ENCODE measurements around the gene CLPX. TPM values are rescaled to one million over a fixed set of nuclear protein-coding genes. Genes with fewer than 3 reads are reported as not detected.
A peak's percentile ranks its signal among the peaks of the same experiment; 100 is the strongest.

The CLPX gene
- total RNA-seq, 6 donors from 2014 or later = 39.3 to 105 (median 49.4) TPM

DNA sequence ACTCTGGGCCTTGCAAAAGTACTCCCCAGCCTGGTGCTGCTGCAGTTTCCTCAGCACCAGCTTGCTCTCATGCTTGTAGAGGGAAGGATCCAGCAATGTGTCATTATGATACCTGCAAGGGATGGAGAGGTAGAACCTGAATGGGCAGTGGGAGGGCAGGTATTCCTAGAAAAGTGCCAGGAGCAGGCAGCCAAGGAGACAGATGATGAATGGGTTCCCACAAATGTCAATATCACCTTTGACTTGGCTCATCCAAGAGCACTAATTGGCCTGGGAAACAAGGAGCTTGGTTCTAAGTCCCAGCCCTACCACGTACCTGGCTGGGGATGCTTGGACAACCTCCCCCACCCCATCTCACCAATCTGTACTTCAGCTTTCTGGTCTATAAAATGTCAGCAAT lies 16.8 kb upstream of the CLPX start:
- Histone ChIP-seq H3K4me3 (no peak overlapping the region), H3K4me1 (no peaks in the 10 kb centered on the region), H3K27me3 (no peaks in the 10 kb centered on the region), H3K27ac (no peak overlapping the region), H3K36me3 (no peaks in the 10 kb centered on the region), H3K9me3 (no peaks in the 10 kb centered on the region)
- ATAC-seq (ENCODE audit: low FRiP score in 2 of 2) (no peak), DNase-seq (no peak)
- 64 to 95% methylated on average over 1 of the region's 1 CpG for WGBS, 2 donors
- TF ChIP-seq, protein P1, sequence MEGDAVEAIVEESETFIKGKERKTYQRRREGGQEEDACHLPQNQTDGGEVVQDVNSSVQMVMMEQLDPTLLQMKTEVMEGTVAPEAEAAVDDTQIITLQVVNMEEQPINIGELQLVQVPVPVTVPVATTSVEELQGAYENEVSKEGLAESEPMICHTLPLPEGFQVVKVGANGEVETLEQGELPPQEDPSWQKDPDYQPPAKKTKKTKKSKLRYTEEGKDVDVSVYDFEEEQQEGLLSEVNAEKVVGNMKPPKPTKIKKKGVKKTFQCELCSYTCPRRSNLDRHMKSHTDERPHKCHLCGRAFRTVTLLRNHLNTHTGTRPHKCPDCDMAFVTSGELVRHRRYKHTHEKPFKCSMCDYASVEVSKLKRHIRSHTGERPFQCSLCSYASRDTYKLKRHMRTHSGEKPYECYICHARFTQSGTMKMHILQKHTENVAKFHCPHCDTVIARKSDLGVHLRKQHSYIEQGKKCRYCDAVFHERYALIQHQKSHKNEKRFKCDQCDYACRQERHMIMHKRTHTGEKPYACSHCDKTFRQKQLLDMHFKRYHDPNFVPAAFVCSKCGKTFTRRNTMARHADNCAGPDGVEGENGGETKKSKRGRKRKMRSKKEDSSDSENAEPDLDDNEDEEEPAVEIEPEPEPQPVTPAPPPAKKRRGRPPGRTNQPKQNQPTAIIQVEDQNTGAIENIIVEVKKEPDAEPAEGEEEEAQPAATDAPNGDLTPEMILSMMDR (IDR thresholded peaks at IDR 0.05) = no peak
- TF ChIP-seq POLR2AphosphoS5 (IDR thresholded peaks at IDR 0.05) (no peak), EP300 (IDR thresholded peaks at IDR 0.05) (no peak), POLR2A (IDR thresholded peaks at IDR 0.05) (no peak)

DNA sequence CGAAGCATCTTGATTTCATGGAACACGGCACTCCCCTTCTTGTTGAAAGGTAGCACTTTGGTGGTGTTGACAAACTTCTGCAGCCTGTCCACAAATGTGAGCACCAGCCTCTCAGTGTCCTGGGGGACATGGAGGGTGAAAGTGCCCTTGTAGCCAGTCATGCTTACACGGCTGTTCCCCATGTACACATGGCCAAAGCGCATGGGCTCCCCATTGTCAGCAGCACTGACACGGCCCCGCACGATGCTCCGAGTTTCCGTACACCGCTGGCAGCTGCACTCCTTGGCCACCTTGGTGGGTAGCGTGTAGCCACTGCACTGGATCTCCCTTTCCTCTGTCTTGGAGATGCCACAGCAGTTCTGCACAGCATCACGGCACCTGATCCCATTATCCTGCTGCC lies 13.4 kb upstream of the CLPX start:
- no peak for ATAC-seq (ENCODE audit: low FRiP score in 2 of 2)
- 93 to 96% methylated on average over 3 to 11 of the region's 12 CpGs for WGBS, 2 donors
- DNase-seq = no peak
- Histone ChIP-seq H3K9me3 (no peaks in the 10 kb centered on the region), H3K4me3 (no peak overlapping the region), H3K27me3 (no peaks in the 10 kb centered on the region), H3K36me3 (no peaks in the 10 kb centered on the region), H3K27ac (no peak overlapping the region), H3K4me1 (no peaks in the 10 kb centered on the region)
- TF ChIP-seq EP300 (IDR thresholded peaks at IDR 0.05) (no peak), POLR2A (IDR thresholded peaks at IDR 0.05) (no peak)
- TF ChIP-seq, protein P1 (IDR thresholded peaks at IDR 0.05) = no peak

DNA sequence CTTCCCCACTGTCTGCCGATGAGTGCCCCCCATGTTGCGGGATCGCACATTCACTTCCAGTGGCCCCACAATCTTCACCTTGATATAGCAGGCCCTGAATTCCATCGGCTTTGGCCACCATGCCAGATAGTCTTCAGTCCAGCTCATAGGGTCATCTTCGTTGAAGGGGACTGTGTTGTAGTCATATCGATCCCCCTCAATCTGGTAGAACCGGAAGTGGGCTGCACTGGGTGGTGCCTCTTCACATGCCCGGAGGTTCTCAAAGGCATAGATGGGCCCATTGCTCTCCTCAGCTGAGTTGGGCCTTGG lies 12.1 kb upstream of the CLPX start:
- 97 to 98% methylated on average over 8 of the region's 8 CpGs for WGBS, 2 donors
- Histone ChIP-seq H3K27ac (no peak overlapping the region), H3K4me1 (no peaks in the 10 kb centered on the region), H3K9me3 (no peaks in the 10 kb centered on the region), H3K4me3 (no peak overlapping the region), H3K36me3 (no peaks in the 10 kb centered on the region), H3K27me3 (no peaks in the 10 kb centered on the region)
- ATAC-seq (ENCODE audit: low FRiP score in 2 of 2) (peak in 1 of 2 donors; percentile 6), DNase-seq (no peak)
- TF ChIP-seq, protein P1 (IDR thresholded peaks at IDR 0.05) = no peak
- TF ChIP-seq EP300 (IDR thresholded peaks at IDR 0.05) (no peak), POLR2AphosphoS5 (IDR thresholded peaks at IDR 0.05) (no peak), POLR2A (IDR thresholded peaks at IDR 0.05) (no peak)

DNA sequence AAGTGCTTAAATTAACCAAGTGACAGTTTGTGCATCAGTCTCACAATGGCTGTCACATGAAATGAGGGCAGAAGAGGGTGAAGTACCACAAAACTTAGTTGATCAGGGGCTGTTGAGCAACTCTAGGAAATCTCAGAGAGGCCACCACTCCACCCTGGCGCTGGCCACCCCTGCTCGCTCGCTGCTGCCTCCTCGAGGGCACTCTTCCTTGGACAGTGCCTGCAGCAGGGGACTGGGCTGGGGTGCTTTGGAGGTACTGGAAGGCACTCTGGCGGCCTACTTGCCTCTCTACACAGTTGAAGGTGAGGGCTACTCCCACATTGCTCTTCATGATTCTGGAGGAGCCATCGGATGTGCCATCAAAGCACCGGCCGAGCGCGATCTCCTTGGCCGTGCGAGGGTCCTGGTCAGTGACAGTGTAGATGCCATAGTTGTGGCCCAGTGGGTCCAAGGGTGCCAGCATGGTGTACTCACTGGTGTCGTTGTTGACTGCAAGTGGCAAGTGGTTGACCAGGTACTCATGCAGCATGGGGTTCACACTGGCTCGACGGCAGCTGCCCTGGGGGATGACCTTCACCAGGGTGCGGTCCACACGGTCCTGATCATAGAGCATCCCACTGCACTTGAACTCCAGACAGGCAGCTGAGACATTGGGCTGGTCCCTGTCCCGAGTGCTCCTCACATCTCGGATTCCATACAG lies 11.6 kb upstream of the CLPX start:
- no peaks in the 10 kb centered on the region for H3K27me3 ChIP-seq
- no peaks in the 10 kb centered on the region for H3K36me3 ChIP-seq
- H3K4me3 ChIP-seq = no peak overlapping the region
- H3K4me1 ChIP-seq = no peaks in the 10 kb centered on the region
- TF ChIP-seq EP300 (IDR thresholded peaks at IDR 0.05) (no peak), POLR2AphosphoS5 (IDR thresholded peaks at IDR 0.05) (no peak), POLR2A (IDR thresholded peaks at IDR 0.05) (no peak)
- TF ChIP-seq, protein P1 (IDR thresholded peaks at IDR 0.05) = no peak
- no peak overlapping the region for H3K27ac ChIP-seq
- DNase-seq = no peak
- no peaks in the 10 kb centered on the region for H3K9me3 ChIP-seq
- ATAC-seq (ENCODE audit: low FRiP score in 2 of 2) = peak in 1 of 2 donors; percentile 40
- WGBS, 2 donors = 94 to 95% methylated on average over 5 to 15 of the region's 19 CpGs

DNA sequence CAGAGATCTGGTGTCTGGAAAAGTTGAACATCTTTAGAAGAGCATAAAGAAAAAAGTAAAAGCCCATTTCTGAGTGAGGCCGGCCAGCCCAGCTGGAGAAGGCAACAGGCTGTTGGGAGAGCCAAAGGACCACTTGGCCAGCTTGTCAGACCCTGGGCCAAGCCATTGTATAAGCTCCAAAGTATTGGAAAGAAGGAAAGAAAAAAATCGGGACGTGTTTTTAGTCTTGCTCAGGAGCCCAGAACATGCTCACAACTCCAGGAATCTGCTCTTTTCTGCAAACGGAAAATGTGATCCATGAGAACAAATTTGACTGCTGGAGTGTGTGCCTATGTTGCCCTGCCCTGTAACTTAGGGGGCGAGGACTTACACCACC lies 10.4 kb upstream of the CLPX start:
- DNase-seq (no peak), ATAC-seq (ENCODE audit: low FRiP score in 2 of 2) (peak in 1 of 2 donors; percentile 71)
- H3K4me3 ChIP-seq = no peak overlapping the region
- H3K4me1 ChIP-seq = no peaks in the 10 kb centered on the region
- no peak overlapping the region for H3K27ac ChIP-seq
- H3K36me3 ChIP-seq = no peaks in the 10 kb centered on the region
- H3K9me3 ChIP-seq = no peaks in the 10 kb centered on the region
- 66 to 87% methylated on average over 5 of the region's 5 CpGs for WGBS, 2 donors
- TF ChIP-seq, protein P1 (IDR thresholded peaks at IDR 0.05) = no peak
- TF ChIP-seq POLR2A (IDR thresholded peaks at IDR 0.05) = no peak
- no peak for TF ChIP-seq POLR2AphosphoS5 (IDR thresholded peaks at IDR 0.05)
- no peak for TF ChIP-seq EP300 (IDR thresholded peaks at IDR 0.05)
- H3K27me3 ChIP-seq = no peaks in the 10 kb centered on the region

All from upper lobe of left lung (tissue), 6 donors.